H1 (cell line): ENCODE data around the gene HS1BP3.

Source experiments
- CREB1 ChIP-seq: IDR thresholded peaks from 2 replicates; pipeline ENCODE4 v1.6.1; 2012; ENCODE audit warnings: inconsistent platforms
- CTCF ChIP-seq, 3 experiments: IDR thresholded peaks; 1 replicate in 2 of 3; 2 replicates in 1 of 3; pipeline versions ENCODE4 v1.5.1 to v1.6.1; 2011; ENCODE audit warnings: low read length in 3 of 3, mild to moderate bottlenecking in 3 of 3, inconsistent platforms in 2 of 3, low read depth in 1 of 3, moderate library complexity in 1 of 3; ENCODE audit not compliant: insufficient read depth in 1 of 3; ENCODE audit errors: control extremely low read depth in 1 of 3
- EP300 ChIP-seq, 2 experiments: IDR thresholded peaks; 1 replicate in 1 of 2; 2 replicates in 1 of 2; pipeline ENCODE4 v1.6.1; 2011 to 2012; ENCODE audit warnings: low read depth in 2 of 2, low read length in 2 of 2, mild to moderate bottlenecking in 2 of 2, borderline replicate concordance in 1 of 2, inconsistent platforms in 1 of 2, moderate library complexity in 1 of 2
- POLR2AphosphoS5 ChIP-seq: IDR thresholded peaks from 2 replicates; pipeline ENCODE4 v1.6.1; 2011; ENCODE audit warnings: low read depth, low read length
- SP1 ChIP-seq: IDR thresholded peaks from 2 replicates; pipeline ENCODE4 v1.6.1; 2011; ENCODE audit warnings: low read depth, low read length
- ZNF274 ChIP-seq: IDR thresholded peaks from 2 replicates; pipeline ENCODE4 v1.7.0; 2012; ENCODE audit warnings: low read length, borderline replicate concordance; ENCODE audit errors: extremely low read depth

GRCh38 chr2:20626698-20627513, 24.0 kb downstream of the HS1BP3 start:
- TF ChIP-seq SP1 (no peak), ZNF274 (no peak), CTCF (IDR thresholded peaks at IDR 0.05; ENCODE audit: control extremely low read depth in 1 of 3, insufficient read depth in 1 of 3, low read depth in 1 of 3, low read length in 3 of 3) (no peak), CREB1 (no peak), EP300 (IDR thresholded peaks at IDR 0.05; ENCODE audit: borderline replicate concordance in 1 of 2, low read depth in 2 of 2, low read length in 2 of 2) (no peak), POLR2AphosphoS5 (no peak)
